Panc1 (cell line): Measurements from ENCODE around the gene SEPTIN8. TPM values are rescaled to one million over a fixed set of nuclear protein-coding genes. Genes with fewer than 3 reads are reported as not detected.

Experiments used
- ATAC-seq: fragments of 200-7000 bp; cut with Tn5 transposase; 2 replicates; pipeline ENCODE4 v1.9.1; 2020; ENCODE audit warnings: mild to moderate bottlenecking, moderate library complexity
- BruUV-seq: library from RNA; stranded (reverse); fragments of 400-500 nt; replicated peaks from 2 replicates; lab custom pipeline; 2021; lab: Mats Ljungman, UMichigan
- CTCF ChIA-PET: fragments of 300-600 bp; sonication (Branson Sonifier 250); formaldehyde crosslinking; loops from one replicate; lab custom pipeline; 2022; ENCODE audit warnings: antibody characterized with exemption; lab: Charles Lee
- POLR2A ChIA-PET: fragments of 300-600 bp; sonication (Branson Sonifier 250); formaldehyde crosslinking; loops from one replicate; lab custom pipeline; 2022; ENCODE audit warnings: antibody characterized with exemption; lab: Charles Lee
- DNase-seq: peaks from one replicate; pipeline ENCODE4 v3.0.0-alpha.2; 2010; ENCODE audit warnings: low read depth, low spot score
- H3K27ac ChIP-seq: 2 replicates; pipeline ENCODE4 v1.5.1; 2011; ENCODE audit warnings: mild to moderate bottlenecking, low read length, inconsistent platforms
- H3K27me3 ChIP-seq: fragments of 200-500 bp; sonication (Bioruptor generic); 2 replicates; pipeline ENCODE4 v1.6.0; 2014; ENCODE audit warnings: low read length, inconsistent platforms; ENCODE audit not compliant: control insufficient read depth, insufficient read depth
- H3K36me3 ChIP-seq: fragments of 200-500 bp; sonication (Bioruptor generic); 2 replicates; pipeline ENCODE4 v1.5.1; 2014; ENCODE audit warnings: inconsistent platforms, mild to moderate bottlenecking, low read length, moderate library complexity; ENCODE audit not compliant: control insufficient read depth, insufficient read depth
- H3K4me1 ChIP-seq: 2 replicates; pipeline ENCODE4 v1.5.1; 2011; ENCODE audit warnings: inconsistent platforms, mild to moderate bottlenecking, low read length, moderate library complexity; ENCODE audit not compliant: control insufficient read depth, insufficient read depth
- H3K4me3 ChIP-seq, 2 experiments: 2 replicates each; pipeline ENCODE4 v1.5.1; 2011 to 2012; ENCODE audit warnings: low read depth in 2 of 2, low read length in 2 of 2, mild to moderate bottlenecking in 2 of 2, inconsistent platforms in 1 of 2, moderate library complexity in 1 of 2
- H3K9me3 ChIP-seq: fragments of 200-500 bp; sonication (Bioruptor generic); 2 replicates; pipeline ENCODE4 v1.5.1; 2014; ENCODE audit warnings: low read depth, mild to moderate bottlenecking, inconsistent platforms, low read length, moderate library complexity; ENCODE audit not compliant: control insufficient read depth, insufficient read depth
- POLR2AphosphoS5 ChIP-seq: IDR thresholded peaks from 2 replicates; pipeline ENCODE4 v1.6.1; 2012; ENCODE audit warnings: mild to moderate bottlenecking, low read depth, low read length, moderate library complexity
- SIN3A ChIP-seq: IDR thresholded peaks from 2 replicates; pipeline ENCODE4 v1.6.1; 2012; ENCODE audit warnings: low read depth, mild to moderate bottlenecking, low read length, moderate library complexity, borderline replicate concordance; ENCODE audit not compliant: insufficient read depth
- TCF7L2 ChIP-seq: IDR thresholded peaks from 2 replicates; pipeline ENCODE4 v1.6.1; 2011; ENCODE audit warnings: mild to moderate bottlenecking, low read depth, low read length, inconsistent platforms
- in situ Hi-C: cut with HindIII; loops from 2 replicates; pipeline ENCODE4 v1.10.0; 2016; ENCODE audit warnings: low sequenced_read_pairs, low pct_unique_long_range_greater_than_20kb
- intact Hi-C: fragments of 100-400 bp; cut with micrococcal nuclease; formaldehyde crosslinking; loops from one replicate; pipeline ENCODE4 v1.10.0; 2022; ENCODE audit not compliant: unreplicated experiment
- total RNA-seq: library from RNA; stranded (reverse); gene quantifications from one replicate; pipeline ENCODE4 v1.2.1, GENCODE V29; 2021; ENCODE audit not compliant: unreplicated experiment
- TF ChIP-seq, protein P1 (sequence below): fragments of 450-650 bp; IDR thresholded peaks from 2 replicates; pipeline ENCODE4 v1.5.1; 2017; ENCODE audit warnings: mild to moderate bottlenecking
- TF ChIP-seq, protein P2 (sequence below), 2 experiments: IDR thresholded peaks; 2 replicates each; pipeline ENCODE4 v1.6.1; 2011 to 2012; ENCODE audit warnings: low read depth in 2 of 2, control low read depth in 1 of 2, low read length in 1 of 2, mild to moderate bottlenecking in 1 of 2, moderate library complexity in 1 of 2; ENCODE audit not compliant: insufficient read depth in 1 of 2

SEPTIN8 gene
- total RNA-seq, 1 experiment from 2014 or later: 22.8 TPM

GRCh38 chr5:132776131-132776937 is 705 bp downstream of the SEPTIN8 start:
- peaks cover 4% of the 10 kb centered on the region; the same call in 1 of the 2 replicates for H3K27me3 ChIP-seq
- peak; percentile 57 for ATAC-seq
- ChIA-PET CTCF (interaction anchor here (0.5 to 0.6 kb wide), 2 partner anchors 31 to 33 kb away, joined by 4 to 5 read pairs; no protein-coding TSS in a partner anchor), POLR2A (interaction anchor here (0.6 to 1.3 kb wide), 3 partner anchors 21 to 112 kb away, joined by 3 to 6 read pairs (median 3); partner anchors contain the start of gene KIF3A)
- H3K9me3 ChIP-seq: no peaks in the 10 kb centered on the region
- no peaks in the 10 kb centered on the region for H3K36me3 ChIP-seq
- DNase-seq: no peak
- BruUV-seq: no TSS peak
- H3K4me3 ChIP-seq: peak overlapping the region; percentile 53 to 60
- no peak overlapping the region for H3K27ac ChIP-seq
- intact Hi-C loops (no loop called here), in situ Hi-C loops (no loop called here)
- H3K4me1 ChIP-seq: peaks cover 11% of the 10 kb centered on the region; the same call in 1 of the 2 replicates
- TF ChIP-seq, protein P1, sequence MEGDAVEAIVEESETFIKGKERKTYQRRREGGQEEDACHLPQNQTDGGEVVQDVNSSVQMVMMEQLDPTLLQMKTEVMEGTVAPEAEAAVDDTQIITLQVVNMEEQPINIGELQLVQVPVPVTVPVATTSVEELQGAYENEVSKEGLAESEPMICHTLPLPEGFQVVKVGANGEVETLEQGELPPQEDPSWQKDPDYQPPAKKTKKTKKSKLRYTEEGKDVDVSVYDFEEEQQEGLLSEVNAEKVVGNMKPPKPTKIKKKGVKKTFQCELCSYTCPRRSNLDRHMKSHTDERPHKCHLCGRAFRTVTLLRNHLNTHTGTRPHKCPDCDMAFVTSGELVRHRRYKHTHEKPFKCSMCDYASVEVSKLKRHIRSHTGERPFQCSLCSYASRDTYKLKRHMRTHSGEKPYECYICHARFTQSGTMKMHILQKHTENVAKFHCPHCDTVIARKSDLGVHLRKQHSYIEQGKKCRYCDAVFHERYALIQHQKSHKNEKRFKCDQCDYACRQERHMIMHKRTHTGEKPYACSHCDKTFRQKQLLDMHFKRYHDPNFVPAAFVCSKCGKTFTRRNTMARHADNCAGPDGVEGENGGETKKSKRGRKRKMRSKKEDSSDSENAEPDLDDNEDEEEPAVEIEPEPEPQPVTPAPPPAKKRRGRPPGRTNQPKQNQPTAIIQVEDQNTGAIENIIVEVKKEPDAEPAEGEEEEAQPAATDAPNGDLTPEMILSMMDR: no peak

- Histone ChIP-seq H3K9me3 (no peaks in the 10 kb centered on the region), H3K36me3 (no peaks in the 10 kb centered on the region), H3K27me3 (peaks cover 4% of the 10 kb centered on the region; the same call in 1 of the 2 replicates), H3K4me3 (no peak overlapping the region), H3K4me1 (peaks cover 11% of the 10 kb centered on the region; the same call in 1 of the 2 replicates), H3K27ac (no peak overlapping the region)
- ATAC-seq (no peak), DNase-seq (no peak)
- intact Hi-C loops (no loop called here), in situ Hi-C loops (no loop called here)
- ChIA-PET CTCF (interaction anchor here (0.5 kb wide), 1 partner anchor 32 kb away, joined by 5 read pairs; no protein-coding TSS in a partner anchor), POLR2A (interaction anchor here (0.6 to 1.3 kb wide), 2 partner anchors 38 to 111 kb away, joined by 3 read pairs; partner anchors contain the start of gene KIF3A)
- TSS peak; percentile 89 for BruUV-seq
- no peak for TF ChIP-seq POLR2AphosphoS5
- no peak for TF ChIP-seq SIN3A
- TF ChIP-seq TCF7L2: no peak
- TF ChIP-seq, protein P2, sequence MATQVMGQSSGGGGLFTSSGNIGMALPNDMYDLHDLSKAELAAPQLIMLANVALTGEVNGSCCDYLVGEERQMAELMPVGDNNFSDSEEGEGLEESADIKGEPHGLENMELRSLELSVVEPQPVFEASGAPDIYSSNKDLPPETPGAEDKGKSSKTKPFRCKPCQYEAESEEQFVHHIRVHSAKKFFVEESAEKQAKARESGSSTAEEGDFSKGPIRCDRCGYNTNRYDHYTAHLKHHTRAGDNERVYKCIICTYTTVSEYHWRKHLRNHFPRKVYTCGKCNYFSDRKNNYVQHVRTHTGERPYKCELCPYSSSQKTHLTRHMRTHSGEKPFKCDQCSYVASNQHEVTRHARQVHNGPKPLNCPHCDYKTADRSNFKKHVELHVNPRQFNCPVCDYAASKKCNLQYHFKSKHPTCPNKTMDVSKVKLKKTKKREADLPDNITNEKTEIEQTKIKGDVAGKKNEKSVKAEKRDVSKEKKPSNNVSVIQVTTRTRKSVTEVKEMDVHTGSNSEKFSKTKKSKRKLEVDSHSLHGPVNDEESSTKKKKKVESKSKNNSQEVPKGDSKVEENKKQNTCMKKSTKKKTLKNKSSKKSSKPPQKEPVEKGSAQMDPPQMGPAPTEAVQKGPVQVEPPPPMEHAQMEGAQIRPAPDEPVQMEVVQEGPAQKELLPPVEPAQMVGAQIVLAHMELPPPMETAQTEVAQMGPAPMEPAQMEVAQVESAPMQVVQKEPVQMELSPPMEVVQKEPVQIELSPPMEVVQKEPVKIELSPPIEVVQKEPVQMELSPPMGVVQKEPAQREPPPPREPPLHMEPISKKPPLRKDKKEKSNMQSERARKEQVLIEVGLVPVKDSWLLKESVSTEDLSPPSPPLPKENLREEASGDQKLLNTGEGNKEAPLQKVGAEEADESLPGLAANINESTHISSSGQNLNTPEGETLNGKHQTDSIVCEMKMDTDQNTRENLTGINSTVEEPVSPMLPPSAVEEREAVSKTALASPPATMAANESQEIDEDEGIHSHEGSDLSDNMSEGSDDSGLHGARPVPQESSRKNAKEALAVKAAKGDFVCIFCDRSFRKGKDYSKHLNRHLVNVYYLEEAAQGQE (IDR thresholded peaks at IDR 0.05; ENCODE audit: insufficient read depth in 1 of 2, low read depth in 2 of 2, low read length in 1 of 2): no peak
These were observed 1.5 kb downstream of the SEPTIN8 start for GRCh38 chr5:132775476-132775961.
